ENCODE measurements around the gene KRTAP10-9.

Gene KRTAP10-9

DNA sequence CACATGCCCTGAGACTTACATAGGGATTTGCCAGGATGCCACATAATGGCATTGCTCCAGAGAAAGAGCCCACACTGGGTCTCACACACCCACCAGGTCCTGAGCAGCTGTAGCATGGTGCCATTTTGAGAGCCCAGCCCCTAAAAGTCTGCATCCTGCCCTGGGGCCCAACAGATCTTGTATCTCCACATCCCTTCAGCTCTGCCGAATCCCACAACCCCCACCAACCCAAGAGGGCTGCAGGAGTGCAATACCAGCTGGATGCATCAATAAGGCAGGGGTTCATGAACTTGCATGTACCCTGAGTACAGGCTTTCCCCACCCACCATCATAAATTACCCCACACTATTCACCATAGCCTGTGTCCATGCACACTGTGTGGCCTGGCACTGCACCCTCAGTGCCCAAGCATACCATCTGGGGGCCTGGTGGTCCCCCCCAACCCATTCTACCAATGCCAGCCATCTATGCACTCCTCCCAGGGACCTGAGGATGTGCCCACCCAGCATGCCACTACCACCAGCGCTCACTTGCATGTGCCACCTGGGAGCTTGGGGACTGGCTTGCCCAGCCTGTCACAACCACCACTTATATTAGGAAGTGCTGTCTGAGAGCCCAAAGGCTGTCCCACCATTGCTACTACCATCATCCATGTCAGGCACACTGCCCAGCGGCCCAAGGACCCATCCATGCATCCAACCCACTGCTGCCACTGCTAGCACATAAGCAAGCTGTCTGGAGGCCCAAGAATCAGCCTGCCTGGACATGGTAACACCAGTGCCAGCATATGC lies 43.9 kb downstream of the KRTAP10-9 start:
- DNase-seq, result no peak

DNA sequence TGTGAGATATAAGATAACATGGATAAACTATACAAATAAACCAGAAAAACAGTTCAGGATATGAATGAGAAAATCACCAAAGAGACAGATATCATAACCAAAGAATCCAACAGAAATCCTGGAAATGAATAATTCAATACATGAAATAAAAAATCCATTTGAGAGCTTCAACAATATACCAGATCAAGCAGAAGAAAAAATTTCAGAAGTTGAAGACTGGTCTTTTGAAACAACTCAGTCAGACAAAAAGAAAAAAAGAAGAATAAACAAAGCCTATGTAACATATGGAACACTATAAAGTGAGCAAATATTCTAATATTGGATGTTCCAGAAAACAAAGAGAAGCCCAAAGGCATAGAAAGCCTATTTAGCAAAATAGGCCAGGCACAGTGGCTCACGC lies 45.0 kb downstream of the KRTAP10-9 start:
- DNase-seq, result no peak

DNA sequence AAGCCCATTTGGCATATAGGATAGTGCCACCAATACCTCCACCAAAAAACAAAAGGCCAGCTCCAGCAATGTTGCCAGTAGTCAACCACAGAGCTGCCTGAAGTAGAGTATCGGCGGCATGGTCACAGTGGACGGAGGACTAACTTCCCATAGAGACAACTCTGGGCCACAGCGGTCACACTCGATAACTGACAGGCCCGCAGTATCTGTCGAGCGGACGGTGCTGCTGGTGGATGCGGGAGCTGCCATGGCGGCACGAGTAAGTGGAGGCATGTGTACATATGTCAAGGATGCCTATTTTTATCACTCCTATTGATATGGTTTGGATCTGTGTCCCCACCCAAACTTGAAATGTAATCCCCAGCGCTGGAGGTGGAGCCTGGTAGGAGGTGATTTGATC lies 51.0 kb downstream of the KRTAP10-9 start:
- DNase-seq, result no peak

Data from stimulated activated CD4-positive, alpha-beta T cell treated with anti-CD3 and anti-CD28 coated beads, Interleukin-4, amount 100 ng/mL, for 1 hour (primary cell).